GM19239 (cell line): ENCODE measurements around the gene TNS3.
"Not testable (repeated sequence)": the region's sequence is repeated elsewhere in the genome, so short reads cannot be mapped to it uniquely, and the experiment has no call there.

ENCODE experiments used
- DNase-seq: peaks from one replicate; pipeline ENCODE4 v3.0.0; 2011; ENCODE audit warnings: low spot score; ENCODE audit not compliant: insufficient read length
- FAIRE-seq: peaks from 2 replicates; lab custom pipeline; 2011; peaks lifted over from hg19 to GRCh38; lab: Jason Lieb, UNC

Gene TNS3

DNA sequence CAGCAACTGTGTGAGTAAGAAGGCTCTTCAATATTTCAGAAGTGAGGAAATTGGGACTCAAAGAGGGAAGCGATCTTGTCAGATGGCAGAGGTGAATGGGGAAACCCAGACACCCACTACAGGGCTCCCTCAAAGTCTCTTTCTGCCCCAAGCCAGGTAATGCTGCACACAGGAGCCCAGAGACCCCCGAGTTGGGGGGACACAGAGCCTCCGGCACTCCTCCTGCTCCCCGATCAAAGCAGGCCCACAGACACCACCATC, 139.4 kb downstream of the TNS3 start:
- no peak for DNase-seq
- no peak for FAIRE-seq

DNA sequence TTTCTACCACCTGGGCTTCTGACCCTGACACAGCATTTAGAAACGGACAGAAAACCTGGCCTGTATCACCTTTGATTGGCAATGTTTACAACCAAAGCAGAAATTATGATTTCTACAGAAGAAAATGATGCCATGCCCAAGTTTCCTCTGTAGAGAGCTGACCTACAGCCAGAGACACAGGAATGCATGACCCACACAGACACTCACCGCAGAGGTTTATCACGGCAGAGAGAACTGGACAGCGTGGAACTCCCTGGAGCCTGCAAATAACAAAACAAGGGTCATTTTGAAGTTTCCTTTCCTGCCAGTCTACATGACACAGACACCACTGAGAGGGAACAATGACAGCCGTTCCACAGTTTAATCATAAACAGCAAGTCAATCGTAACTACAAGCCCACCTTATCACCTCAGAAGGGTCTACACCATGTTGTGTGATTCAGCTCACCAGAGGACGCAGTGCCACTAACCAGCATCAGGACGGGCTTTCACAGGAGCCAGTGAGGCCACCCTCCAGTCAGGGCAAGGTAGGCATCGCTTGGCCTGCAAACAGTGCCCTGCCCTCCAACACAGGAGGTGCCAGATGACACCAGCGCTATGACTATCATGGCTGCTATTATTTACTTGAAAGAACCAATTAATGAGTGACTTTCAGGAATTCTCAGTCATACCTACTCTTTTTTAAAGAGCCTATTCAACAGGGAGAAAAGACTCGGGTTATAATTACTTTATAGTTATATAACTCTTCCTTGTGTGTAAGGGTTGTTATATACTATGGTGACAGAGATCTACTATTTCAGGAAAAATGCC, 139.9 kb downstream of the TNS3 start:
- DNase-seq (no peak), FAIRE-seq (no peak)

DNA sequence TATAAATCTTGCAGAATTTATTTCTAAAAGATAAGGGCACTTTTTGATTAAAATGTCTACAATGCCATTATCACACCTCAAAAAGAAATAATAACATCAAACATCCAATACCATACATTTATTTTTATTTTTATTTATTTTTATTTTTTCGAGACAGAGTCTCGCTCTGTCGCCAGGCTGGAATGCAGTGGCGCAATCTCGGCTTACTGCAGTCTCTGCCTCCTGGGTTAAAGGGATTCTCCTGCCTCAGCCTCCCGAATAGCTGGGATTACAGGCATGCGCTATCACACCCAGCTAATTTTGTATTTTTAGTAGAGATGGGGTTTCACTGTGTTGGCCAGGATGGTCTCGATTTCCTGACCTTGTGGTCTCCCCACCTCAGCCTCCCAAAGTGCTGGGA, 140.9 kb downstream of the TNS3 start:
- DNase-seq, FAIRE-seq: not testable (repeated sequence)

DNA sequence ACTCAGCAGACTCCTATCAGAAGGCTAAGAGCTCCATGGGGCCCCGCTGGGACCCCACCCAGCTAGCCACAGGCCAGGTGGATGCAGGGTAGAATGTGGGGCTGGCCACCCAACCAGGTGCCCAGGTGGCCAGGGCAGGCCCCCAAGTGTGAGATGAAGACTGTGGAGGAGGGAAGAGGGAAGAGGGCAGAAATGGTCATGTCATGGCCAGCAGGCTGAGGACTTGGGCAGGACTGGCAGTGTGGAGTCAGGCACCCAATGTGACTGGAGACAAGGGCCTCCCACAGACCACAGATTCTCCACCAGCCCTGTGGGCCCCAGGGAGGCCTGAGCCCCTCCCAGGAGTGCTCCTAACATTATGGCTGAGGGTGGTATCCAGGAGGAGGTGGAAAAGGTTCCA, 141.6 kb downstream of the TNS3 start:
- no peak for FAIRE-seq
- DNase-seq: no peak

DNA sequence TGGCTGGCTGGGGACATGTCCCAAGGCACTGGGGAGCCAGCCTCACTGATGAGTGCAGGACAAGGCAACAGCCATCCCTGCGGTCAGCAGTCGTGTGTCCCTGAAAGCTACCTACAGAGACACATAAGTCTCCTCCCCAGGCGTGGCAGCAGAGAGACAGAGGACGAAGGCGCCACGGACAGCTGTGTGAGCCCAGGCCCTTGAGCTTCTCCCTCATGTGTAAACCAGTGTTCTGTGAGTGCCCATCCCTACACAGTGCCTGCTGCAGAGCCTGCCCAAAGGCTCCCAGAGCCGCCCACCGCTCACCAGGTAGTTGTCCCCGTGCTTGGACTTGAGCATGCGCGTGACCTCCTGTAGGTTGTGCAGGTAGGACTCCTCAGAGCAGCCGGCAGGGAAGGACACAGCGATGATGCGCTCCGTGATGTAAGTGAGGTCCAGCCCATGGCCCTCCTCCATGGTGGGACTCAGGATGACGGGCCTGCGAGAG, 142.7 kb downstream of the TNS3 start:
- FAIRE-seq: no peak
- DNase-seq: no peak

DNA sequence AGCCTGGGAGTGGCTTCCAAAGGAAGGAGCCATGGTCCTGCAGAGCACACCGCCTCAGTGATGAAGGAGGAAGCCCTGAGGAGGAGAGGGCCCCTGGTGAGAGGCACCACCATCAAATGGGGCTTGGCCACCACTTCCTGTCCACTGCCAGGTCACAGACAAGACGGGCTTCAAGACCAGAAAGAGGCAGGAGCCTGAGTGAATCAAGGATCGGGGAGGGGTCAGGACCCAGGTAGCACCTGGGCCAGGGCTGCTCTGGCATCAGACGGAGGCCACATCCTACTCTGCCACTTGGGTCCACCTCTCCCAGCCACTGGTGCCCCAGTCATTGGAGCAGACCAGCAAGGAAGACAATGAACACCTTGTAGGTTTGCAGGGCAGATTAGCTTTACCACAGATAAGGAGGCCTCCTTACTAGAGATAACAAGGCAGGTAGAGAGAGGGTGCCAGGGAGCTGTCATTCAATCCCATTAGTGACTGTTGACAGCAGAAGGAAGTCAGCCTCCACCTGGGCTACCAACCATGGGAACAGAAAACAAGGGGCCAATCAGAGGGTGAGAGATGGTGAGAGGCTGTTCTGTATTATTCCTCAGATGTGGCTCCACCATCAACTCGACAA, 143.4 kb downstream of the TNS3 start:
- no peak for DNase-seq
- no peak for FAIRE-seq

DNA sequence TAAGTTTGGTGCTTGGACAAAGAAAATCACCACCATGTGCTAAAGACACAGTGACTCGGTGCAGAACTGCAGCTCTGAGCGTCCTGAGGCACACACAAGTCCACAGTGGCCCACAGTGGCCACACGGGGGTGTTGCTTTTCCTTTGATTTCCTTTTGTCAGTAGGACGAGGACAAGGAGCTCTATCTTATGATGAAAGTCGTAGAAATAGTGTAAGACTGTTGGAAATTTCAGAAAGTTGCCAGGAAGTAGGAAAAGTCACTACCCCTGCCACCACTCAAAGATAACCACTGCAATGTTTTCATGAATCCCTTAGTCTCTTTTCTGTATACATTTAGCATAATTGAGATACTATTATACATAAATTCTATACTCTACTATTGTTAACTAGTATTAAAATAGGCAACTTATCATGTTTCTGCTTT, 146.0 kb downstream of the TNS3 start:
- DNase-seq: no peak
- FAIRE-seq: no peak

DNA sequence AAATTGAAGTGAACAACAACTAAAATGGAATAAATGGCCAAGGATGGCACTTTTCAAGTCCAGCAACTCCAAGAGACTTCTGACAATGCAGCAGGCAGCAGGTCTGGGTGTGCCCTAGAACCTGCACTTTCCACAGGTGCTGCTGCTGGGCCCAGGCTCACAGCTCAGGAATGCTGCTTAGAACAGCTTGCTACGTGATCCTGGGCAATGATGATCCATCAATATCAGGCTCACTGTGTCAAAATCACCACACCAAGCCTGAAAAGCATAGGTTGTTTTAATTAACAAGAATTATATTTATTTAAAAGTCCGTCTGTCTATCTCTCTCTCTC, 148.4 kb downstream of the TNS3 start:
- FAIRE-seq (no peak), DNase-seq (no peak)

DNA sequence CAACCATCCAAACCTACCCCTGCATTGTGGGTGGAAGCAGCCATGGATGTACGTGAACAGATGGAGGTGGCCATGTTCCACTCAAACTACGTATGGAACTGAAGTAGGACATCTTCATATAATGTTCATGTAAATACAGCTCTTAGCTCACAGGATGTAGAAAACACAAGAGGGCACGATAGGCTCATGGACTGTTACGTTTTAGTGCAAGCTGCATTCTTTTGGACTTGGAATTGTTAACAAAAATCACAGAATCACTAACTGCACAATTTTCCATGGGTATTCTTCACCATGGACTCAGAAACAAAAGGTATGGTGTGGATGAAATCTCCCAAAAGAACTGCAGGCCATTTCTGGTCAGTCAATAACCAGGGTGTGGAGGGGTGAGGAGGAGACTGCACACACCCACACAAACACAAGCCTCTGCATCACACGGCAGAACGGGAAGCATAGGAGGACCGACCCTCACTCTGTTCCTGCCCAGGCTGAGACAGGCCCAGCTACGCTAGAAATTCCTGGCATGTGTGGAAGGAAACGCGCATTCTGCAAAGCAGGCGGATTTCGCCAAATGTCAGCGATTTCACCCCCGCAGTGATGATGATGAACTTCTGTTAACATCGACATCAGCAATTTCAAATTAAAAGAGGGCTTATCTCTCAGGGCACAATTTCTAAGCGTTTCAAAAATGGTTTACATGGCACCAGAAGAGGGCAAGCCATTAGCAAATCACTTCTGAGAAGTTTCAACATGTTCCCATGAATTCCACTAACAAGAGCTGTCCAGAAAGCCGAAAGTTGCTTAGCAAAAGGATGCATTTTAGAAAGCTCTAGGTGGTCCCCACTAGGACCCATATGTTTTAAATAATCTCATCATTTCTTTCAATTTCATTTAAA, 149.0 kb downstream of the TNS3 start:
- FAIRE-seq (no peak), DNase-seq (no peak)

DNA sequence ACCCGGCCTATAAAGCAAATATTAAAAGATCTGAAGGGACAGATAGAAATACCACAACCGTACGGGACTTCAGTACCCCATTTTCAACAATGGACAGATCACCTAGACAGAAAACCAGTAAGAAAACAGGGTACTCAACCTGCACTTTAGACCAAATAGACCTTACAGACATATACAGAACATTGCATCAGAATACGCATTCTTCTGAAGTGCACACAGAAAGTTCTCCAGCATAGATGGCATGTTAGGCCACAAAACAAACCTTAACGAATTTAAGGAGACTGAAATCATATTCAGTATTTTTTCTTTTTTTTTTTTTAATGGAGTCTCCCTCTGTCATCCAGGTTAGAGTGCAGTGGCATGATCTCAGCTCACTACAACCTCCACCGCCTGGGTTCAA, 151.5 kb downstream of the TNS3 start:
- FAIRE-seq: no peak
- DNase-seq: no peak

DNA sequence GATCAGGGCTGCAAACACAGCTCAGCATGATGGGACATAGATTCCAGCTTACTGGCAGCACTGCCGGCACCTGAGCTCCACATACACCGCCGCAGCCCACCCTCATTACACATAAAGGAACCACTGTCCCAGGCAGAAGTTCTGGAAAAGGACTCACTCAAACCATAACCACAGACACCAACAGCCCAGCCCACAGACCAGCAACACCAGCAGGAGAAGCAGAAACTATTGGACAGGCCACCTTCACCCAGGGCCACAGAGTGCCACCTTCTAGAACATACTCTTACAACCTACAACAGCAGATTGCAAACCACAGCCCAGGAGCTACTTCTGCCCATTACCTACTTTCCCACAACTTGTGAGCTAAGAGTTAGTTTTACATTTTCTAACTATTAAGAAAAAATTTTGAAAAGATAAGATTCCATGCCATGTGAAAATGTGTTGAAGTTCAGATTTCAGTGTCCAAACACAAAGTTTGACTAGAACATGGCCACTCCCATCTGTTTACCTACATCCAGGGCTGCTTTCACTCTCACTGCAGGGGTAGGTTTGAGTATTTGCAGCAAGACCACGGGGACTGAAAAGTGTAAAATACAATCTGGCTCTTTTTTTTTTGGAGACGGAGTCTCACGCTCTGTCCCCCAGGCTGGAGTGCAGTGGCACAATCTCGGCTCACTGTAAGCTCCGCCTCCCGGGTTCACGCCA, 153.0 kb downstream of the TNS3 start:
- no peak for FAIRE-seq
- no peak for DNase-seq

DNA sequence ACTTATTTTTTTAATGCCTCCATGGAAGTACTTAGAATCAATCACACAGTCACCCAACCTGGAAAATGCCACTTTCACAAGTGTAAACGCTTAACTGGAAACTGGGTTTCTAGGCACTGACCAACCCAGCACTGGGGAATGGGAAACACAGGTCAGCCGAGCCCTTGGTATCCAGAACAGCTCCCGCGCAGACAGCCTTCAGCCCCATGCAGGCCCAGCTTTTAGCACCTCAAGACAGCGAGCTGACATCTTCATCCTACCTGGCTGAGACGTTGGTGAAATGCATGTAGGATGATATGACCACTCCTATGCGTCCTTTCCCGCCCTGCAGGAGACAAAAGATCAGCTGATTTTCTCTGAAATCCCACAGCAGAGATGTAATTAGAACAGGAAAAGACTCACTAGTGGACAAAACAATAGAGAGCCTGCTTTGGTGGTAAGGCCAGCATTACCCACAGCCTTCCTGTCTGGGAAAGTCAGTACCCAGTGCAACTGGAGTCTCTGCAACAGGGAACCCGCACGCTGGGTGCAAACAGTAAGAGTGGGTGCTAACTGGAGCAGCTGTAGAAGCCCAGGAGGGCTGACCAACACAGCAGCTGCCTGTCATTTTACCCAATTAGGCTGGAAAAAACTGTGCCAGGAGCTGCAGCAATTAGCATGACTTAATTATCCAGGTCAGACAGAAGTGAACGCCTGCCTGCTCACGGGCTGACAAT, 153.7 kb downstream of the TNS3 start:
- FAIRE-seq: no peak
- DNase-seq: no peak

DNA sequence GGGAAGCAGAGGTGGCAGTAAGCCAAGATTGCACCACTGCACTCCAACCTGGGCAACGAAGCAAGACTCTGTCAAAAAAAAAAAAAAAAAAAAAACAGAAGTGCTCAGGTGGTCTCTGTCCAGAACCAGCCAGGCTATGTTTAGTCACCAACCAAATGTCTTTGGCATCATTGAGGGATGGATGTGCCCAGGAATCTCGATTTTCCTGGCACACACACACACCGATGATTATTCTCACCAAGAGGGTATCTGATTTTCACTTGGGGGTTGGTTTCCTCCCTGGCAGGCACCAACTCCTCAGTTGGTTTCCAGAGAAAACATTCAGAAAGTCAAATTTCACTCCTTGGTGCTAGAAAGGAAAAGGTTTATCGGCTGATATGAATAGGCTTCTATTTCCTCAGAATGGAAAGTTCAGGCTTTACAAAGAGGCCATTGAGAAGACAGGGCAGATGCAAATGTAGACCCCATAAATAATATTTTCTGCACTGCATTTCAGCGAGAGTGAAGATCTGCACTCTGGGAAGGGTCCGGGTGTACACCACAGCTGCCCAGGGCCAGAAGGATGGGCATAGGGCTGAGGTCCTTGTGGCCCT, 154.8 kb downstream of the TNS3 start:
- no peak for DNase-seq
- FAIRE-seq: no peak

DNA sequence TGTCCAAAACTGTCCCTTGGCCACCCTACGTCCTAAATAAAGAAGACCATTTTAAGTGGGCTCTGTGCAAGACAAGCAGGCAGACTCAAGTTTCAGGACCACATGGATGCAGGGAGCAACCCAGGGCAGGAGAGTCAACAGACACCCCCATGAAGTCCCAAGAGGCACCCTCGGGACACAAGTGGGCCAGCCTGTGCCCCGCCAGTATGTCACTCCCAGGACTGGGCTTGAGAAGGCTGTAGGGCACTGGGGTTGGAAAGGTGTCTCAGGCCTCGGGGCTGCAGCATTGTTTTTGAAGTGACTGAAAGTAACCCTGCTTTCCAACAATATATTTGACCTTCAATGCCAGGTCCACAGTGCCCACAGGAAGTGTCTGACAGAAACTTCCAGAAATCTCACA, 157.4 kb downstream of the TNS3 start:
- FAIRE-seq: no peak
- no peak for DNase-seq

DNA sequence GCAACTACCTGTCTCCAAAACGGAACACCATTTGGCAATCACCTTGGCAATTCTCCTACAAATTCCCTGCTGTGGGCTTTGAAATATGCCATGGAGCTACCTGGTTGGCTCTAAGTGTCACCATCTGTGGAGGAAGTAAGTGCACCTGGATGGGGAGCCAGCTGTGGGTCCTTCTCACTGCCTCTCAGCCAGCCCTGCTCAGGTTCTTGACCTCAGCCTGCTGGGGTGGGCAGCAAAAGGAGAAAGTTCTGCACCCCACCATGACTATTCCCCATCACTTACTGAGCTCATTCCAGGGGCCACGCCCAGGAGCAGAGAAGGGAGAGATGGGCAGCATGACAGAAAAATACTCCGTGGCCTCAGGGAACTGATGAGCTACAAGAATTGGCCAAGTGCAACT, 158.7 kb downstream of the TNS3 start:
- no peak for DNase-seq
- no peak for FAIRE-seq

DNA sequence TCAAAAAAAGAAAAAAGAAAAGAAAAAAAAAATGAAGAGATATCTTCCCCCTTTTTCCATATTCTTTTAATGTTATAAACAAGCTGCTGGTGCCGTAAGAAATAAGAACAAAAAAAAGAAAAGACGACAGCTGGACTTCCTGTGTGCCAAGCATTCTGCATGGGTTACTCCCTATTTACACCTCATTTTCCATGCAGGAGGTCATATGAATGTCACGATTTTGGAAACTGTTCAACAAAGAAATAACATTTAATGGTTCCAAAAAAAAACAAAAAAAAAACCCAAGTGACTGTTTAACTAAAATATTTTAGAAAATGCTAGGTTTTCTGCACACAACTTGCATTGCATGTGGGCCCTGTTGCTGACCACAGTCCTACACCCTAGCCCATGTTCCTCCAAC, 159.3 kb downstream of the TNS3 start:
- FAIRE-seq (no peak), DNase-seq (no peak)

DNA sequence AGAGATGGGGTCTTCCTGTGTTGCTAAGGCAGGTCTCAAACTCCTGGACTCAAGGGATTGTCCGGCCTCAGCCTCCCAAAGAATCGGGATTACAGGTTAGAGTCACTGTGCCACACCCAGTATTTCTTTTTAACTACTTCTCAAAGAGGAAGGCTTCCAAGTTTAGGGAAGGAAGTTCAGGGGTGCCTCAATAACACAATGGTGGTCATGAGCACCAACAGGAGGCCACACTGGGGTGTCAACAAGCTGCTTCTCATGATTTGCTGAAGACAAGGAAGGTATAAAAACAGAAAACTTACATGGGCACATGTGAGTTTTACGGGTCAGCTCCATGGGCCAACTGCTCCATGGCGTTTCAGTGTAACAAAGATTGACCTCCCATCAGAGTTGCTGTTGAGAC, 160.5 kb downstream of the TNS3 start:
- no peak for DNase-seq
- no peak for FAIRE-seq

DNA sequence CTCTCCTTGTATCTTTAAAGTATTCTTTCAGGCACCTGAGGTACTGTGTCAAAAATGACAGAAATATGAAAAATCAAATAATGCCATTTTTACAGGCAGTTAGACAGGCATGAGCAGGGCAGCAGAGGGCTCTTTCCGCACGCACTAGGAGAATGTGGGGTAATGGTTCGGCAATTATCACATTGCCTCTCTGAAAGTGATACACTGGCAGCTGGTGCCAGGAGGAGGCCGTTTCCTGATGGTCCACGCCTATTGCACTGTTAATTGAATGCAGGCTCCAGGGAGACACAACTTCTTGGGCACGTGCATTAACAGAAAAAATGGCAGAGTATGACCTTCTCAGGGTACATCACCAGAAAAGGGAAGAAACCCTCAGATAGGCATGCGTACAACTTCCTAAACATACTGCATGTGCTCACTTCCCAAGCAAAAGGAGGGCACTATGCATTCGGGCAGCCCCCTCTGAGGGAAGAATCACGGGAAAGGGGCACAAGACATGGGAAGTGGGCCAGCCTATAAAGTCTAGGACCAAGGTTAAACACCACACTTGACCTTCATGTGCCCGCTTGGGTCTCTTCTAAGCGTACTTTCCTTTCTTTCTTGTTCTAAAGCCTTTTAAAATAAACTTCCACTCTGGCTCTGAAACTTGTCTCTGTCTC, 161.7 kb downstream of the TNS3 start:
- DNase-seq (no peak), FAIRE-seq (no peak)

DNA sequence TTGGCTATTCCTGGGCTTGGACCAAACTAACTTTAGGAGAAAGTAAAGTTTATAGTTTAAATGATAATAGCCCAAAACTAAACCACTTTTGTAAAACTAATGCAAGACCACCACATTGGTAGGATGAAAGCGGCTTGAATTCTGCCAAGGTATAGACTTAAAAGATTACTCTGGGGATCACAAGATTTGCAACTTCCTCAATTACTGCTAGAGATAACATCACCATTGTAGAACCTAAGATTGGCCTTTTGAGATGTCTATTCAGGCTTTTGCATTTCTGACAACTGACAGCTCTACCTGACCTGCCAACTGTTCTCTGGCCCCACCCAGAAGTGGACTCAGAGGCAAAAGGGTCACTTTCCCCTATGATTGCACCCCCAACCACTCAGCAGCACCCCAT, 162.4 kb downstream of the TNS3 start:
- DNase-seq (no peak), FAIRE-seq (no peak)
